OCI-LY7 (cell line): ENCODE data around the gene FOXB1. TPM values are rescaled to one million over a fixed set of nuclear protein-coding genes. Genes with fewer than 3 reads are reported as not detected.

ENCODE experiments used
- BruUV-seq: library from RNA; stranded (reverse); fragments of 400-500 nt; replicated peaks from 2 replicates; lab custom pipeline; 2021; lab: Mats Ljungman, UMichigan
- CTCF ChIA-PET: fragments of 300-600 bp; sonication (Branson Sonifier 250); formaldehyde crosslinking; loops from one replicate; lab custom pipeline; 2022; ENCODE audit warnings: antibody characterized with exemption; ENCODE audit not compliant: unreplicated experiment; lab: Charles Lee
- POLR2A ChIA-PET: fragments of 300-600 bp; sonication (Branson Sonifier 250); formaldehyde crosslinking; loops from one replicate; lab custom pipeline; 2022; ENCODE audit warnings: antibody characterized with exemption; lab: Charles Lee
- DNase-seq: peaks from one replicate; pipeline ENCODE4 v3.0.0-alpha.2; 2015; ENCODE audit warnings: low spot score
- H2AFZ ChIP-seq: fragments of 200-600 bp; sonication (generic), shearing (Covaris generic); 2 replicates; pipeline ENCODE4 v1.6.1; 2014; ENCODE audit warnings: mild to moderate bottlenecking, antibody characterized with exemption, low read length, moderate library complexity
- H3K27ac ChIP-seq: fragments of 200-600 bp; sonication (generic); 2 replicates; pipeline ENCODE4 v1.5.1; 2014; ENCODE audit warnings: mixed run types, low read depth, mild to moderate bottlenecking, moderate library complexity, low read length, inconsistent platforms; ENCODE audit not compliant: poor library complexity, severe bottlenecking
- H3K36me3 ChIP-seq: fragments of 200-600 bp; sonication (generic); 2 replicates; pipeline ENCODE4 v1.6.1; 2014; ENCODE audit warnings: mild to moderate bottlenecking, antibody characterized with exemption, low read length, moderate library complexity, mixed read lengths; ENCODE audit not compliant: insufficient read depth
- H3K4me1 ChIP-seq: fragments of 200-600 bp; sonication (generic); 2 replicates; pipeline ENCODE4 v1.5.1; 2014; ENCODE audit warnings: mild to moderate bottlenecking, low read length; ENCODE audit not compliant: insufficient read depth, poor library complexity, severe bottlenecking
- H3K4me2 ChIP-seq: fragments of 200-600 bp; sonication (generic); 2 replicates; pipeline ENCODE4 v1.6.1; 2014; ENCODE audit warnings: mild to moderate bottlenecking, low read length
- H3K4me3 ChIP-seq: fragments of 200-600 bp; sonication (generic); 2 replicates; pipeline ENCODE4 v1.5.1; 2014; ENCODE audit warnings: mild to moderate bottlenecking, low read depth, low read length; ENCODE audit not compliant: poor library complexity, severe bottlenecking
- H3K79me2 ChIP-seq: fragments of 200-600 bp; sonication (generic); 2 replicates; pipeline ENCODE4 v1.6.1; 2016; ENCODE audit warnings: low read depth, mild to moderate bottlenecking, low read length, moderate library complexity, mixed read lengths; ENCODE audit not compliant: insufficient read depth
- H3K9me2 ChIP-seq: fragments of 200-600 bp; sonication (generic); 2 replicates; pipeline ENCODE4 v1.6.1; 2016; ENCODE audit warnings: mild to moderate bottlenecking, low read length, mixed read lengths; ENCODE audit not compliant: insufficient read depth
- H3K9me3 ChIP-seq: fragments of 200-600 bp; sonication (generic); 2 replicates; pipeline ENCODE4 v1.6.1; 2014; ENCODE audit warnings: mild to moderate bottlenecking, mixed run types, low read length, mixed read lengths
- H4K20me1 ChIP-seq: fragments of 200-600 bp; sonication (generic); 2 replicates; pipeline ENCODE4 v1.6.1; 2014; ENCODE audit warnings: mild to moderate bottlenecking, antibody characterized with exemption, low read length, moderate library complexity, mixed read lengths; ENCODE audit not compliant: insufficient read depth
- EZH2phosphoT487 ChIP-seq: fragments of 200-600 bp; sonication (generic); IDR thresholded peaks from 2 replicates; pipeline ENCODE4 v1.6.1; 2018; ENCODE audit warnings: low read depth, borderline replicate concordance, mild to moderate bottlenecking, mixed run types, antibody characterized with exemption, low read length, moderate library complexity, mixed read lengths
- intact Hi-C: fragments of 100-400 bp; cut with micrococcal nuclease; formaldehyde crosslinking; loops from one replicate; pipeline ENCODE4 v1.10.0; 2022; ENCODE audit not compliant: unreplicated experiment
- total RNA-seq, 2 experiments: library from RNA; depleted of rRNA in 1 of 2; stranded (reverse); fragments of >200 nt in 1 of 2; shearing (Covaris generic) in 1 of 2; gene quantifications; 2 replicates each; pipeline ENCODE4 v1.2.3, GENCODE V29; 2014 to 2022
- TF ChIP-seq, protein P1 (sequence below): fragments of 200-600 bp; sonication (generic); conservative IDR thresholded peaks from 2 replicates; pipeline ENCODE4 v1.5.1; 2014; ENCODE audit warnings: mild to moderate bottlenecking, antibody characterized with exemption, low read length, moderate library complexity, mixed read lengths

FOXB1 gene
- total RNA-seq, 2 experiments from 2014 or later = not detected

DNA sequence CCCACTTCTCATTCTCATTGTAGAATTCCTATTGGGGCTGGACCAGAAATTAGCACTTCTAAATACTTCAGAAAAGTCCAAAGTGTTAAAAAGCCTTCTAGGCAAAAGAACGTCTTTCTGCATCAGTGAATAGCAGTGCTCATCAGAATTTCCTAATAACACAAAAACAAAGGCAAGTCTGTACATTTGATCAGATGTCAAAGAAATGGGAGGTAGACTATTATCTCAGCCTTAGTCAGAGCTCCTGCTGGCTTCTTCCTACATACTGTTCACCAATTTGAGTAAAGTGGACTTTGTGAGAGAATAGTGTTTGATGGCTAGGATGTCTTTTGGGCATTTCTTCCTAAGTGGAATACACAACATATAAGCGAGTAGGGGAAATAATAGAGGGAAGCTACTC is 48.7 kb downstream of the FOXB1 start:
- no peak overlapping the region for H2AFZ ChIP-seq
- H3K36me3 ChIP-seq = no peaks in the 10 kb centered on the region
- H3K27ac ChIP-seq = no peak overlapping the region
- no peak overlapping the region for H3K4me3 ChIP-seq
- DNase-seq = no peak
- no TSS peak for BruUV-seq
- H3K9me3 ChIP-seq = 0 out of 2 replicates have a peak, but pooled peaks cover 12% of the 10 kb centered on the region
- no peaks in the 10 kb centered on the region for H3K9me2 ChIP-seq
- intact Hi-C loops = no loop called here
- CTCF ChIA-PET = no interaction called here
- H3K79me2 ChIP-seq = no peaks in the 10 kb centered on the region
- no peaks in the 10 kb centered on the region for H4K20me1 ChIP-seq
- no peak for TF ChIP-seq EZH2phosphoT487
- TF ChIP-seq, protein P1, sequence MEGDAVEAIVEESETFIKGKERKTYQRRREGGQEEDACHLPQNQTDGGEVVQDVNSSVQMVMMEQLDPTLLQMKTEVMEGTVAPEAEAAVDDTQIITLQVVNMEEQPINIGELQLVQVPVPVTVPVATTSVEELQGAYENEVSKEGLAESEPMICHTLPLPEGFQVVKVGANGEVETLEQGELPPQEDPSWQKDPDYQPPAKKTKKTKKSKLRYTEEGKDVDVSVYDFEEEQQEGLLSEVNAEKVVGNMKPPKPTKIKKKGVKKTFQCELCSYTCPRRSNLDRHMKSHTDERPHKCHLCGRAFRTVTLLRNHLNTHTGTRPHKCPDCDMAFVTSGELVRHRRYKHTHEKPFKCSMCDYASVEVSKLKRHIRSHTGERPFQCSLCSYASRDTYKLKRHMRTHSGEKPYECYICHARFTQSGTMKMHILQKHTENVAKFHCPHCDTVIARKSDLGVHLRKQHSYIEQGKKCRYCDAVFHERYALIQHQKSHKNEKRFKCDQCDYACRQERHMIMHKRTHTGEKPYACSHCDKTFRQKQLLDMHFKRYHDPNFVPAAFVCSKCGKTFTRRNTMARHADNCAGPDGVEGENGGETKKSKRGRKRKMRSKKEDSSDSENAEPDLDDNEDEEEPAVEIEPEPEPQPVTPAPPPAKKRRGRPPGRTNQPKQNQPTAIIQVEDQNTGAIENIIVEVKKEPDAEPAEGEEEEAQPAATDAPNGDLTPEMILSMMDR = no peak
- H3K4me1 ChIP-seq = no peaks in the 10 kb centered on the region
- POLR2A ChIA-PET = no interaction called here
- H3K4me2 ChIP-seq = no peak overlapping the region

DNA sequence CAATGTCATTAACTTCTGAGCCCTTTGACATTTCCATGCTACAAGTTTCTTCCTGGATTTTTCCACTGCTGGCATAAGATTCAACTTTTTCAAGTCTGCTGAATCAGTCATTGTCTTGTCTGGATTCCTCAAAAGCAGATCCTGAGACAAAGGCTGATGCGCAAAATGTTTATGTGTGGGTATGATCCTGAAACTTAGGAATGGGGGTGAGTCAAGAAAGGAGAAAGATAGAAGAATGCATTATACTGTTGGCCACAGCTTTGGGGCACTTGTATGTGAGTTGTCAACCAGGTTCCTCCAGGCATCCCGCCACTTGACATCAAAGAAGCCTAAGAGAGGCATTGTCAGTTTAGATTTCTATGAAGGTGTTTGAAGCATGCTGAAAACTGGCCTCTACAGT is 50.4 kb downstream of the FOXB1 start:
- CTCF ChIA-PET = no interaction called here
- H3K27ac ChIP-seq = no peak overlapping the region
- H3K36me3 ChIP-seq = no peaks in the 10 kb centered on the region
- H3K4me2 ChIP-seq = no peak overlapping the region
- no peak overlapping the region for H2AFZ ChIP-seq
- H3K79me2 ChIP-seq = no peaks in the 10 kb centered on the region
- POLR2A ChIA-PET = no interaction called here
- H3K9me3 ChIP-seq = 0 out of 2 replicates have a peak, but pooled peaks cover 12% of the 10 kb centered on the region
- H3K9me2 ChIP-seq = no peaks in the 10 kb centered on the region
- H3K4me3 ChIP-seq = no peak overlapping the region
- DNase-seq = no peak
- intact Hi-C loops = no loop called here
- H4K20me1 ChIP-seq = no peaks in the 10 kb centered on the region
- BruUV-seq = no TSS peak
- no peaks in the 10 kb centered on the region for H3K4me1 ChIP-seq
- TF ChIP-seq, protein P1 = no peak
- TF ChIP-seq EZH2phosphoT487 = no peak
